HG03457 (cell line): ENCODE data around the gene BHLHE40.

Source experiments
- ATAC-seq: cut with Tn5 transposase; IDR thresholded peaks from one replicate; pipeline ENCODE4 v1.9.1; 2021; ENCODE audit warnings: moderate number of reproducible peaks; ENCODE audit not compliant: unreplicated experiment

Gene BHLHE40

DNA sequence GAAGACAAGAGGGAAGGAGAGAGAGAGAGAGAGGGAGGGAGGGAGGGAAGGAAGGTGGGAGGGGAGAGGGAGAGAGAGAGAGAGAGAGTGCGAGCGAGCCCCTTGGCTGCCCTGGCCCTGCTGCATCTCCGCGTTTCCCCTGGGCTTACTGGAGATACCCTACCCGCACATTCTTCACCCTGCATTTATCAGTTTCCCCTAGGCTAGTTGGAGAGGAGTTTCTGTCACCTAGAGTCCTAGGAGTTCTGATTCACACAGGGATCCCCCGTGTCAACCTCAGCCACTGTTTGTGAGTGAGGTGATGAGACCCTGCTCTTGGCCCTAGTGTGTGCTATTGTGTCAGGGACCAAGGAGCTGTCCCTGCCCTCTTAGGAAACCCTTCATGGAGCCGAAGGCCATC, 18.7 kb downstream of the BHLHE40 start:
- no peak for ATAC-seq

DNA sequence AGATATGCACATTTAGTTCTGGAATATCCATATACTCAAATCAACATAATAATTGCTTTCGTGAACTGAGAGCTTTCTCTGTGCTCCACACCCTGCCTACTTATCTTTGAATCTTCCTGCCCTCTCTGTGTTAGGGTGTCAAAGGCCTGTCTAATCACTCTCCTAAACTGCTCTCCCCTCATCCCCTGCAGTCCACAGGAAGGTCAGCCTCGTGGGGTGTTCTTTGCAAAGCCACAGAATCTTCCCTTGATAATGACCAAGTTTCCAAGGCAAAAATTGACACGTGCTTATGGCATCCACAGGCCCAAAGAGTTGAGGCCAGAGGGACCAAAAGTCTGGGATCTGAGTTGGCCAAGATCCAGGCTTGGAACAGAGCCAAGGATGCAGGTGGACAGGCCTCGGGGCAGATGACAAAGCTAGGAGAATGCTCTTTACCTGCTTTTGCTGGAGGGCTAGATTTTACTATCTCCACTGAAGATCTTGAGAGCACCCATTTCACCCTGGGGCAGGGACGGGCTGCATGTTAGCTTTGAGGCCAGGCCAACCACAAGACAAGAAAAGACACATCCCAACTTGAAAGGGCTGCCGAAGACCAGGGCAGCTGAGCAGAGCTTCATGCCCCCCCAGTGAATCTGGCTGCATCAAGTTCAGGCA, 20.4 kb downstream of the BHLHE40 start:
- no peak for ATAC-seq

DNA sequence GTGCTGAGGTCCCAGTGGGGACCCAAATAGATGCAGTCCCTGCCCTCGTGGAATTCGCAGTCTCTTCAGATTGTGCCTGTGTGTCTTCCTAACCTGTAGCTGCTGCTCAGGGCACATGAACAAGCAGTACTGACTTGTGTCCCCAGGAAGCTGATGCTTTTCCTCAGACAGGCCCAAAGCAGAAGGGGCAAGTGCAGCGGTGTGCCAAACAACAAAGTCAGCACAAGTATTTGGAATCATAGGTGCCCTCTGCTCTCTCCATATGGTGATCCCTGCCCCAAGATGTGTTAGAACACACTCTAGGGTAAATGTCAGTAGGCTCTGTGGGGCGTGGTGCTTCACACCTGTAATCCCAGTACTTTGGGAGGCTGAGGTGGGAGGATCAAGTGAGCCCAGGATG, 21.9 kb downstream of the BHLHE40 start:
- ATAC-seq, result no peak

DNA sequence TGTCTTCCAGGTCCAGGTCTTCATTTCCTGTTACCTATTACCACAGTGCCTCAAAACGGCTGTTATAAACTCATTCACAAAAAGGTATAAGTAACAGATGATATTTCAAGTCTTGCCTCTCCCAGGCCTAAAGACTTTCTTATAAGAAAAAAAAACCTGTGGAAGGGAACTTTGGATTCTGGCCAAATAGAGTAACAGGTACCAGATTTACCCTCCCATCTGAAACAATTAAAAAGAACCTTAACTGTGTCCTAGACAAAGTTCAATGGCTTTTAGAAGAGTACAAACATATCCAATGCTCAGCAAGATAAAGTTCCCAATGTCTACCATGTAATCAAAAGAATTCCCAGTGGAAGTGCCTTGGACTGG, 22.6 kb downstream of the BHLHE40 start:
- ATAC-seq, result no peak

DNA sequence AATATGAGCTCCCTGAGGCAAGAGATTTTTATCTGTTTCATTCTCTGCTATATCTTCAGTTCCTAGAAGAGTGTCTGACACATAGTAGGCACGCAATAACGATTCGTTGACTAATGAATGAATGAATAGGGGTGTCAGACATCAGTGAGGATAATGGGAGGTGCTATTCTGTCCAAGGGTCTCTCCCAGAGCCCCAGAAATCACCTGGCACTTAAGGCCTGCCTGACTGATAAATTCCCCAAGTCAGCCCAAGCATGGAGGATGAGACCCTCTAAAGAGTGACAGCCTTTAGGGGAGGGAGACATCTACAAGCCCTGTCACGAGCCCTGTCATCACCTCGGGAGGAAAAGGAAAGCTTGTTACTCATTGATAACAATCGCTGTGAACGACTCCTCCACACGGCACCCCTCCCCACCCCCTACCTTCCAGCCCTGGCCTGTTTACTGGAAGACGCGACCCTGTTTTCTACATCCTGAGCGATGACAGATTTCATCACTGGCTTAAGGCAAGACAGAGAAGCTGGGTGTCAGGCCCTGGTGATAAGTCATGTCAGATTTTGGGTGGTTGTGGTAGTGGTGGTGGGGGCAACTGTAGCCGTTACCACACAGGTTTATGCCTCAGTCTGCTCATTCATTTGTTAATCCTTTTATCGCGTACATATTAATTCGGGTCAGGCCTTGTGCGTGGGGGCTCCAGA, 23.1 kb downstream of the BHLHE40 start:
- ATAC-seq, result no peak

DNA sequence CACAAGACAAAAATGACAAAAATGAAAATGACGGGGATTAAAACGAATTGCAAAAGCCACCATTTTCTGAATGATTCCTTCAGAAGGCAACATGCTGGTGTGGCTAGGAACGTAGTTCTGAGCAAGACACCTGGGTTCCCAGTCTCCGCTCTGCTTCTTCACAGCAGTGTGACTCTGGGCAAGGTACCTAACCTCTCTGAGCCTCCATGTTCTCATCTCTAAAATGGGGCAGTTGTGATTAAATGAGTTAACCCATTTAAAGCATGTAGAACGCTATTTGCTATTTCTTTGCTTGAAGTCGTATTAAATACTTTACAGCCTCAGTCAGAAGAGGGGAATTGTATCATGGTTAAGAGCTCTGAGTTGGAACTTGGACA, 23.6 kb downstream of the BHLHE40 start:
- ATAC-seq, result no peak

DNA sequence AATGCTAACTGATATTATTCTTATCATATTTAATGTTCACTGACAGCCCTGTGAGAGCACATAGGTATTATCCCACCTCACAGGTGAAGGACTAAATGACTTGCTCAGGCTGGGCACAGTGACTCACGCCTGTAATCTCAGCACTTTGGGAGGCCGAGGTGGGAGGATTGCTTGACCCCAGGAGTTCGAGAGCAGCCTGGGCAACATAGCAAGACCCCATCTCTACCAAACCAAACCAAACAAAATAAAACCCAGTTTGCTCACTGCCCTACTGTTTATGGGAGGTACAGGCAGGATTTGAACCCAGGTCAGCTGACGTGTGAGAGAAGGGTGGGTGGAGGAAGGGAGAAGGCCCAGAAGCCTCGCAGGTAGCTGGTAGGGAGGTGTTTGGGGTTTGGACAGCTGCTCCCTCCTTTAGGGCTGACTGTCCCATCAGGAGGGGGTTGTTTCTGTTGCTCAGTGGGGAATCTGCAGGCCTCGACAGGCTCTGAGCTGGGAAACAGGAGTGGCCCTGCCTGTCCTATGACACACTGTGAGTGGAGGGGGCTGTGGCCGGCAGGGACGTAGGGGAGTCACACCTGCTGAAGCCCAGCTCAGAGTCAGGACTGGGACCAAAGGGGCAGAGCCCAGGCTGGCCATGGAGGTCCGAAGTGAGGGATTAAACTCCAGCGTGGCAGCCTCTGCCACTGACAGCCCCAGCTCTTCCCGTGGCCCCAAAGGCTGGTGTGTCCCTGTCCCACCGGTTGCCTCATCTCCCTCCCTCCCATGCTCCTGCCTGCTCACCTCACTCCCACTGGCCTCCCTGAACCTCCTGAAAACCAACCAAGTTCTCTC, 25.3 kb downstream of the BHLHE40 start:
- no peak for ATAC-seq

DNA sequence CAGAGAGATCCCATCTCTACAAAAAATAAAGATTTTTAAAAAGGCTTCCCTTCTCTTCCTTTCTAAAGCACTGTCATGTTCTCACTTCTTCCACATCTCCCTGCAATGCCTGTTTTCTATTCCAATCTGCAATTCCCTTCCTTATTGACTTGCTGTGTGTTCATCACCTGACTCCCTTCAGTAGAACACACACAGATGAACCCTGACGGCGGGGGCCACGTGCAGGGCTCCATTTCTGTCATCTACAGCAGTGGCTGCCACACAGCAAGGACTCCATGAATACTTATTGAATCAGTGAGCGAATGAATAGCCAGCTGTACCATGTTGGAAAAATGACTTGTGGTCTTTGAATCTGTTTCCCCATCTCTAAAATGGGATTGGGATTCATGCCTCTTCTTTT, 26.1 kb downstream of the BHLHE40 start:
- ATAC-seq, result no peak

DNA sequence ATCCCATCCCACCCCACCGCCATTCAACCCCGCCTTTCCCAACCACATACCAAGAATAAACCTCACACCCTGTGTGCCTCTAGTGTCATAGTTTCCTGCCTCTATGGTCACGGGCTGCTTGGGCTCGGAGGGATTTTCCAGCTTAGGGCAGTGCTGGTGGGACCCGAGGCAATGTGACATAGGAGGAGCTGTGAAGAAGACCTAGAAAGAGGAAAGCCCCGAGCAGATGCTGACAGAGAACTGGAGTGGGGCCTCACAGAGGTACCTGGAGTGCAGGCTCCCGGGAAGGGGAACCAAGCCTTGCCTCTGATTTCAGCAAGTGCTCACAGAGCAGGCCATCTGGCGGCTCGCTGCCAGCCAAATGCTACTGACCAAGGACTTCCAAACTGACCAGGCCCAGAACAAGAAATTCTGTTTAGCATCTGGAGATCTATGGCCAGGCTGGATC, 27.5 kb downstream of the BHLHE40 start:
- ATAC-seq, result peak; percentile 87

DNA sequence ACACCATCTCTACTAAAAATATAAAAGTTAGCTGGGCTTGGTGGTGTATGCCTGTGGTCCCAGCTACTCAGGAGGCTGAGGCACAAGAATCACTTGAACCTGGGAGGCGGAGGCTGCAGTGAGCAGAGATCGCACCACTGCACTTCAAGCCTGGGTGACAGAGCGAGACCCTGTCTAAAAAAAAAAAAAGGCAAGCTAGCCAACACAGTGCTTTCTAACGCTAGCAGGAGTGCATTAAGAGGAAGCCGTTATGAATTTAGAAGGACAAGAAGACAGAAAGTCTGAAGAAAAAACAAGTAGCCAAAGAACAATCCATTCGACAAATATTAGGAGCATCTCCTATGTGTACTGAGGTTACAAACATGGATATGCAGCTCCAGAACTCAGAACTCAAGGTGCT, 28.6 kb downstream of the BHLHE40 start:
- no peak for ATAC-seq

DNA sequence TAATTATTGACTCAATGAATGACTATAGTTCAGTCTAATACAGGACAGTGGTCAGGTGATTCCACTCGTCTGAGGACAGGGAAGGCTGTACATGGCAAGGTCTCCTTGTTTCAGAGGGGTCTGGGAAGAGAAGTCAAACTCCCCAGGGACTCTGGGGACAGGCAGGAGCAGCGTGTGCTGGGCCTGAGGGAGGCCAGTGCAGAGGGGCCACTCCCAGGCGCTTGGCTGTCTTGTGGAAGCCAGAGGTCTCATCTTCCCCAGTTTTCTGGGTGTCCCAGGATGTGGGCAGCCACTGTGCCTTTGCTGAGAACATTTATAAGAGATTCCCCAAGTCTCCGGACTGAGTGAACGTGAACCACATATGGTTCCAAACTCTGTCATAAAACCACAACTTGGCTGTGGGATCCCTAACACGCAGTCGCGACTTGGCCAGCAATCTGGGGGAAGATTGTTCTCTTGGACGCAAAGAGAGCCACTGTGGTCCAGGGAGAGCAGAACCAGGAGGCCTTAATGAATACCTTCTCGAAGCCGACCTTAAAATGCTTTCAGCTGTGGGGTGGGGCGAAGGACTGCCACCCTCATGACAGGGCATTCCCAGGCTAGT, 30.4 kb downstream of the BHLHE40 start:
- ATAC-seq, result no peak

DNA sequence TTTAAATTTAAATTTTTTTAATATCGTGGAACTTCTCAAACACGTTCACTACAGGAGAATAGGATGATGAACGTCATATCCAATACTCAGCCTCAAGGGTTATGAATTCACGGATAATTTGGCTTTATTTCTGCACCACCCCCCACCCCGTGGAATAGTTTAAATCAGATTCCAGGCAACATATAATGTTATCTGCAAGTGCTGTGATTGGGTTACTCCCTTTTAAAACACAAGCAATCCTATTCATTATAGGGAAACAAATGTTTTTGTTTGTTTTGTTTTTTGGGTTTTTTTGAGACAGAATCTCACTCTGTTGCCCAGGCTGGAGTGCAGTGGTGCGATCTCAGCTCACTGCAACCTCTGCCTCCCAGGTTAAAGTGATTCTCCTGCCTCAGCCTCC, 30.9 kb downstream of the BHLHE40 start:
- ATAC-seq, result no peak

DNA sequence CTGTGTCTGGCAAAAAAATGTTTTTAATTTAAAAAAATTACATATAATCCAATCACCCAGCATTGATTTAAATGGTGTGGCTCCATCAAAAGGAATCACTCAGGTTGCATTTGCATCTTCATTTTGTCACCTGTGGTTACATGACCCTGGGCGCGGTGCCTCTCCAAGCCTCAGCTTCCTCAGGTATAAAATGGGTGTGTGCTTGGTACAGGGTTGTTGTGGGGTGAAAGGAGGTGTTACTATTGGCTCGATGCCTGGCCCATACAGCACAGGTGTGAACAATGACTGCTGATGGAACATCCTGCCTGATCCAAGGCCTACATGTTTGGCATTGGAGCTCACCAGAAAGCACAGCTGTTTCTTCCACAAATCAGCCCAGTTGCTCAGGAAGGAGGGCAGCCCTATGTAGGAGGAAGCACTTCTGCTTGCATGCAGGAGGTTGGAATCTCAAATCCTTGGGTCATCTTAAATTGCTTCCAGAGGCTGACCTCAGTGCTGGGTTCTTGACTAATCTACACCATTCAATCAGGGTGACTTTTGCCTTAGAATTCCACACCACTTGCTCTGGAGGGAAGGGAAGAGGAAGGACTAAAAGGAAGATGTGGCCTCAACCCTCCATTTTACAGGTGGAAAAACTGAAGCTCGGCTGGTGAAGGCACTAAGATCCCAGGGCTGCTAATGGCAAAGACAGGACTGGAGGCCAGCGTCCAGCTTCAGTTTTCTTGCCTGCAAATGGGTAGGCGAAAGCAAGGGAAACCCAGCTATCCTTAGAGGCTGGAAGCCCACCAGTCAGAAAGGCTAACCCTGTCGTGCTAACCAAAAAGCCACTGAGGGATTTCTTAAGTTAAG, 31.7 kb downstream of the BHLHE40 start:
- no peak for ATAC-seq

DNA sequence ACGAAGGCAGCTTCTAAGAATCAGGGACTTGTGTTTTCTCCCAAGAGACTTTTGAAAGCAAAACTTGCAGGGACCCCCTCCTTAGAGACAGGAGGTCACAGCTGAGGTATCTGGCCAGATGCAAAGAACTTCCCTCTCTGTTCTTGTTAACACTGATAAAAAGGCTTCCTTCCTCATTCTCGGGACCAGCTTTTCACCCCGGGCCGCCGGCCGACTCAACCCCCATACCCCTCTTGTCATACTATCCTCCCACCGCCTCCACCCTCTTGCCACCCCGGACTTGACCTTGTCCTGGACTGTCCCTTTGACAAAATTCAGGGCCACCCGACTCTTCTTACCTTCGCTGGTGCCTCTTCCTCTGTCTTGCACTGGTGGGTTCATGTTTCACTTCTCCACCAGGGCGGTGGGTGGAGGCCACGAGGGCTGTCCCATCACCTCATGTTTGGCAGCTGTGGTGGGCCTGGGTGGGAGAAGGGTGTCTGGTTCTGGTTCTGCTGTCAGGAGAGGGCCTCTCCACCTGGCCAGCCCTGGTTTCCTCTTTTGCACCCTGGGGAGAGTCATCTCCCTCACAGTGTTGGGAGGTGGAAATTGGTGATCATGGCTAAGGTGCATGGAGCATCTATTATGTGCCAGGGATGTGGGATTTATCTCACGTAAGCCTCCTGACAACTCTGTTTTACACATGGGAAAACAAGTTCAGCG, 32.5 kb downstream of the BHLHE40 start:
- peak; percentile 41 for ATAC-seq

DNA sequence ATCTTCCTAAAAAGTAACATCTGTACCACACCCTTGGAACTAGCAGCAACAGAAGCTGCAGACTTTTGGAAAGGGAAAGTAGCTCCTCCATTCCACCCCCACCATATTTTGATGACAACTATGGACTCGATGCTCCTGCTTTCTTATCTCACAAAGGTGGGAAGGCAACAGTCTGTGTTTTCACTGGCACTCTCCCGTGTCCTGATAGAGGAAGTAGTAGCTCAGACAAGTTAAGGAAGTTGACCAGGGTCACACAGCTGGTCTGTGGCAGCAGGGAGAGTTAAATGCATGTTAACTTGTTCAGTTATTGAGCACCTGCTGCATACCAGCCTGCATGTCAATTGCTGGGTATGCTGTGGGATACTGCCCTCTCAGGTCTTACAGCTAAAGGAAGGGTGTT, 33.1 kb downstream of the BHLHE40 start:
- ATAC-seq, result no peak

DNA sequence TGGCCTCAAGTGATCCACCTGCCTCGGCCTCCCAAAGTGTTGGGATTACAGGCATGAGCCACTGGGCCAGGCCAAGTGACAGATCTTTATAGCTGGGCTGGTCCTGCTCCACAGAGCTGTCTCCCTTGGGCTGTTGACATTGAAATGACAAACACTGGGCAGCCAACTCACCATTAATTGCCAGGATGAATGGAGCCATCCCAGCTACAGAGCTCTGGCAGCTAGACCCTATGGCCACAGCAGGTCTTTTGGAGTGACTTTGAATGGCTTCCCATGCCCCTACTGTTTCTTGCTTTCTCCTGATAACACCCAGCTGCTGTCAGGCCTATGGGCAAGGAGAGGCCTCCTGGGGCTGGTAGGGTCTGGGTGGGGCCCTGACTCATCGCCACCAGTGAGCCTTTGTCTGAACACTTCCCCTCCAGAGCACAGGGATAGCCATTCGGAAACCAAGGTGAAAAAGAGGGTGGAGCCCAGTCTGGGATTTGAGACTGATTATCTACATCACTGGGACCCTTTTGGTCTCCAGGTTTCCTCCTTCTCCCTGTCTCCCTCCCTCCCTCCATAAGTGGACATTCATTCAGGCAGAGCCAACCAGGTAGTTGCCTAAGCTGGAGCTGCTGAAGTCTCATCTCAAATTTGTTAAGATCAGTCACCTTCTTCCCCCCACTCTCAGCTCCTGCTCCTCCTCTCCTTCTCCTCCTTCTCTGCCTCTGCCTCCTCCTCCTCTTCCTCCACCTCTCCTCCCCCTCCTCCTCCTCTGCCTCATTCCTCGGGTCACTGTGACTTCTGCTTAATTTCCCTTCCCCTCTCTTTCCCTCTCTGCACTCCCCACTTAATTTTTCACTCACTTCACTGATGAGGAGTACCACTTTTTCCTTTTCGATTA, 34.0 kb downstream of the BHLHE40 start:
- no peak for ATAC-seq

DNA sequence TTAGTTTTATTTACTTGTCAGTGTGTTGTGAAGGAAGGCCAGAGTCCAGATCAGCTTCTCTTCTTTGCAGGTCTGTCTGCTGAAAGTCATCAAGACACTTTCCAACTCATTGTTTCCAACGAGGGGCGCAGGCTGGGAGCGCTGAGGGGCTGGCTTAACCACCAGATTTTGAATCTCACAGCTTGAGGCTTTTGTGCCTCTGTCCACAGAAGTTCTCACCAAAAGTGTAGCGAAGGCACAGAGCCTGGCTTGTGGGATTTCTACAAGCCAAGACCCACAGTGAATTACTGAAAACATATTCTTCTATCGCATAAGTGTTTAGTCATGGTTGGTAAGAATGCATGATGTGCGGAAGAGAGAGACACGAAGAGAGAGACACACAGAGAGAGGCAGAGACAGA, 35.2 kb downstream of the BHLHE40 start:
- no peak for ATAC-seq

DNA sequence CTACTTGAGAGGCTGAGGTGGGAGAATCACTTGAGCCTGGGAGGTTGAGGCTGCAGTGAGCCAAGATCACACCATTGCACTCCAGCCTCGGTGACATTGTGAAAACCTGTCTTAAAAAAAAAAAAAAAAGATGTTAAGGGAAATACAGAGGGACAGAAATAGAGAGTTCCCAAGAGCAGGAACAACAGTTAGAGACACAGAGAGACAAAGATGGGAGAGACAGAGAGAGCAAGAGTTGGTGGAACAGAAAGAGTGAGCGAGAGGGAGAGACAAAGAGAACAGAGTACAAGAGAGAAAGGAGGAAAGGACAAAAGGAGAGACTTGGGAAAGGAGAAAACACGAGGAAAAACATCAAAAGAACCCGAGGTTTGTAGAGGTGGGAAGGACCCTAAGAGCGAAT, 35.8 kb downstream of the BHLHE40 start:
- ATAC-seq, result no peak
